ENCODE measurements around the gene KCMF1.

KCMF1 gene

DNA sequence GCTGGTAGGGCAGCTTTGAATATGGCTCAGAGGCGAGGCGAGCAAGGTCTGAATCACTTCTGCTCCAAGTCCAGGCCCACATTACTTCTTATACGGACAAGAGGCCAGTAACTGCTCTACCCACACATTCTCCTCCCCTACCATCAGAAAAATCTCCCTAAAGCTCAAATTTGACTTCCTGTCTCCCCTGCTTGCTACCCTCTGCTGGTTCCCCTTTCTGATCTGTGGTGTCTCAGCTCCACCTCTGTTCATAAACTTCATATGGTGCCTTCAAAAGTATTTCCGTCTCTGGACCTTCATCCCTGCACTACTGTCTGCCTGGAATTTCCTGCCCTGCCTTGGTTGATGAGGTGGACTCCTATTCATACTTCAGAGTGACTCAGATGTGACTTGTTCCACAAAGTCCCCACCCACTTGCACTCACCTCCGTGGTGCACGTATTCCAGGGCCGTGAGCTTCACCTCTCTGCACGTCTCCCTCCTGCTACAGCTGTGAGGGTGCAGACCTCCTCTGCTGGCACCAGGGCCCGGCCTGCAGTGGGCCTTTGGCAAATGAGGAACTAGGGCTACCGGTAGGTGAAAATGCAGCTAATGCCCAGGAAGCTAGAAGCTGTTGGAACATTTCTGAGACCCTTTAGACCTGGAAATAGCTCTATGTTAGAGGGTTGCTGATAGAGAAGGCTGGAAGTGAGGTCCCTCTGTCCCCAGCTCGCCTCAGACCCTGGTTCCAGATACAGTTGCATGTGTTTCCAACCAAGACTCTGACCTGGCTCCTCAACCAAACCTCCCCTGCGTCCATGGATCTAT lies 24.6 kb upstream of the KCMF1 start:
- TF ChIP-seq CTCF (IDR thresholded peaks at IDR 0.05): no peak

GRCh38 chr2:84947010-84947593 lies 23.9 kb upstream of the KCMF1 start:
- TF ChIP-seq CTCF (IDR thresholded peaks at IDR 0.05): no peak

GRCh38 chr2:84953535-84953934 lies 17.4 kb upstream of the KCMF1 start:
- no peak for TF ChIP-seq CTCF (IDR thresholded peaks at IDR 0.05)

DNA sequence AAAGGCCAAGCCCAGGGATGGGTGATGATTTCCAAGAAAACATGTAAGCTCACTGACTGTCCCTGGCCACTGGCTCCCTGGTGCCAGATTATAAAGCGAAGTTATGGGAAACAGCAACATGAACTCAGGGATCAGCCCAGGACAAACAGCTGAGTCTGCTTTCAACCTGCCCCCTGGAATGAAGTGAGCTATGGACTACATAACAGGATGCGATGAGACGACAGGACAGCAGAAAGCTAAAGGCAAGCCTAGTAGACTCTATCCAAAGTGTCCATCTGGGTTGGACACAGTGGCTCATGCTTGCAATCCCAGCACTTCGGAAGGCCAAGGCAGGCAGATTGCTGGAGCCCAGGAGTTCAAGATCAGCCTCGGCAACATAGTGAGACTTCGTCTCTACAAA lies 16.6 kb upstream of the KCMF1 start:
- TF ChIP-seq CTCF (IDR thresholded peaks at IDR 0.05): no peak

DNA sequence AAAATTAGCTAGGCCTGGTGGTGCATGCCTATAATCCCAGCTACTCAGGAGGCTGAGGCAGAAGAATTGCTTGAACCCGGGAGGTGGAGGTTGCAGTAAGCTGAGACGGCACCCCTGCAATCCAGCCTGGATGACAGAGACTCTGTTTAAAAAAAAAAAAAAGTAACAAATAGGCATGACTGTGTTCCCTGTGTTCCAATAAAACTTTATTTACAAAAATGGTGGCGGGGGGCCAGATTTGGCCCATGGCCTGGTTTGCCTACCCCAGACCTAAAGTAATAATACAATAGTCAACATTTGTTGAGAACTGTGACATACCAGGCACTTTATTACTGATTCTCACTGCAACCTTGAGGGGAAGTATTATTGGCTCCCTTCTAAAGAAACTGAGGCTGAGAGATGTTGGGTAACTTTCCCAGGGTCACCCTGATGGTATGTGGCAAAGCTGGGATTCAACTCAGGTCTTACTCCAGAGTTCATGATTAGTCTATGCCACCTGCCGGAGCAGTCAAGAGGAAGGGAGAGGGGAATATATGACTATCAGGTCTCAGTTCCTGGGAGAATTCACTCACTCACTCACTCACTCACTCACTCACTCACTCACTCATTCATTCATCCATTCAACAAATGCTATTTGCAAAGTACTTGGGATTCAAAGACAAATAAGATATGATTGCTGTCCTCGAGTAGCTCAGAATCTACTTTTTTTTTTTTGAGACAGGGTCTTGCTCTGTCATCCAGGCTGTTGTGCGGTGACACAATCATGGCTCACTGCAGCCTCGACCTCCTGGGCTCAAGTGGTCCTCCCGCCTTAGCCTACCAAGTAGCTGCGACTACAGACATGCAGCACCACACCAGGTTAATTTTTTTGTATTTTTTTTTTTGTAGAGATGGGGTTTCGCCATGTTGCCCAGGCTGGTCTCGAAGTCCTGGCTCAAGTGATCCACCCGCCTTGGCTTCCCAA lies 14.3 kb upstream of the KCMF1 start:
- TF ChIP-seq CTCF (IDR thresholded peaks at IDR 0.05): no peak

GRCh38 chr2:84957771-84958134 lies 13.2 kb upstream of the KCMF1 start:
- no peak for TF ChIP-seq CTCF (IDR thresholded peaks at IDR 0.05)

Measured in LNCAP (cell line).